Omental fat pad (tissue), 4 donors: Measurements from ENCODE around the gene ERCC2. TPM values are rescaled to one million over a fixed set of nuclear protein-coding genes. Genes with fewer than 3 reads are reported as not detected.

Source experiments
- ATAC-seq: fragments of 150-250 bp; one replicate; pipeline ENCODE4 v1.9.1; 2016; ENCODE audit warnings: mild to moderate bottlenecking, moderate library complexity; ENCODE audit not compliant: low FRiP score
- DNase-seq: peaks from one replicate; pipeline ENCODE4 v3.0.0-alpha.2; 2019; ENCODE audit warnings: low spot score
- CTCF ChIP-seq, 3 donors: fragments of 450-650 bp; IDR thresholded peaks; one replicate each; pipeline ENCODE4 v1.5.1; 2016 to 2017; ENCODE audit warnings: antibody characterized with exemption in 3 of 3, mild to moderate bottlenecking in 3 of 3, moderate library complexity in 2 of 3
- total RNA-seq, 4 donors: library from RNA; depleted of rRNA; stranded (reverse); fragments of >200 nt; gene quantifications; one replicate each; pipeline ENCODE4 v1.1.0, GENCODE V29; 2016

Gene ERCC2
- total RNA-seq, 4 donors from 2014 or later, result 7.1 to 11.2 (median 8.4) TPM

- ATAC-seq (no peak), DNase-seq (no peak)
- TF ChIP-seq CTCF (IDR thresholded peaks at IDR 0.05), result no peak
Observed at GRCh38 chr19:45354241-45354842, 16.0 kb downstream of the ERCC2 start.

- no peak for TF ChIP-seq CTCF (IDR thresholded peaks at IDR 0.05)
- no peak for DNase-seq
- ATAC-seq, result no peak
Observed at GRCh38 chr19:45352914-45353796, 17.2 kb downstream of the ERCC2 start.

GRCh38 chr19:45352471-45352870, 17.9 kb downstream of the ERCC2 start:
- TF ChIP-seq CTCF (IDR thresholded peaks at IDR 0.05), result no peak
- no peak for DNase-seq
- ATAC-seq, result no peak

- TF ChIP-seq CTCF (IDR thresholded peaks at IDR 0.05), result no peak
- ATAC-seq, result no peak
Observed at GRCh38 chr19:45352062-45352461, 18.3 kb downstream of the ERCC2 start.

GRCh38 chr19:45351401-45351952, 18.9 kb downstream of the ERCC2 start:
- no peak for TF ChIP-seq CTCF (IDR thresholded peaks at IDR 0.05)
- DNase-seq (no peak), ATAC-seq (no peak)

More at GRCh38 chr19:45352062-45352461, 18.3 kb downstream of the ERCC2 start:
- no peak for DNase-seq

GRCh38 chr19:45350477-45351058, 19.8 kb downstream of the ERCC2 start:
- no peak for TF ChIP-seq CTCF (IDR thresholded peaks at IDR 0.05)
- DNase-seq, result no peak
- ATAC-seq, result no peak
